ENCODE data around the gene CDH26.
A peak's percentile ranks its signal among the peaks of the same experiment; 100 is the strongest.

Gene CDH26

DNA sequence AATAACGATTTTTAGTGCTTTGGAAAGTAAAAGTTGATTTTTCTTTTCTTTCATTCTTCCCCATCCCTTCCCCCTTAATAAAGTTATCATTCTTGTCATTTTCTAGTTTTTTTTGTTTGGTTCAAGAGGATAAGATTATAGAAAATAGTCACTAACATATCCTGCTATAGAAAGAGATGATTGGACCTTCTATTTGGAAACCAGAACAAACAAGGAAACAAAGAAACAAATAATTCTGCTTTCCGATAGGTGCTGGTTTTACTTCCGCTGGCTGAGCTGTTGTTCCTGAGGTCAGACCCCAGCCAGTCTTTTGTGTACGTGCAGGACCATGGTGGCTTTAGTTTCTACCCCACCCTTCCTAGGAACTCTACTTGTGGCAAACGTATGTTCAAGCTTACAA lies at the start of gene CDH26:
Gene CDH26, plus strand, starts transcription at position 301 of the 400 bp plus-strand sequence. CDS start 304 bp downstream, outside the sequence.
- DNase-seq: no peak

DNA sequence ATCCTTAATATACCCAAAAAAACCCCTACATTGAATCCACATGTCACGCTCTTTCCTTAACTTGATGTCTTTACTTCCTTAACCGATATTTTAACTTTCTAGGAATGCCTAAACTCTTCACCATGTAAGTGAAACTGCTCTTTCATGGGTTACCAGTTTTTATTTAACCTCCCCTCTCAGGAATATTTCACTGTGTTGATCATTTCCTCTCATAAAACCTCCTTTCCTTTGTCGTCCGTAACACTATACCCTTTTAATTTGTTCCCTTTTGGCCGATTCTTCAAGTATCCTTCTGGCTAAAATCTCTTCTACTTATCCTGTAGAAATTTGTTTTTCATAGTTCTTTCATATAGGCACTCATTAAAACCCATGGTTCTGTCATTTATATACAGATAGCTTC lies 49.4 kb upstream of the CDH26 start:
- DNase-seq: no peak

DNA sequence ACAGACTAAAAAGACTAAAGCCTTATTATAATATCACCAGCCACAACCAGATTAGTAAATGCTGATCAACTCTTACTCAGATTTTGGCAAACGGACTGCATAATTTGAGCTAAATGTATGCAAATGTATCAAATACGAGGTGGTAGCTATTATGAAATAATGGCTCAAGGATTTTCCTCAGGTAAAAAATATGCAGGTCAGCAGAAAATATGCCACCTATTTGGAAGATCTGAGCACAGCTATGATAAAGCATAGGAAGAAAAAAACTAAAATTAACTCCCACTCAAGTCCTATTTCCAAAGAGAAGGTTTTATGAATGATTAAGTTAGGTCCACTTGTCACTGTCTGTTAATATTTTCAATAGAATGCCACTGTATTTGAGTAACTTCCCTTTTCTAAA lies 47.2 kb upstream of the CDH26 start:
- DNase-seq: no peak

DNA sequence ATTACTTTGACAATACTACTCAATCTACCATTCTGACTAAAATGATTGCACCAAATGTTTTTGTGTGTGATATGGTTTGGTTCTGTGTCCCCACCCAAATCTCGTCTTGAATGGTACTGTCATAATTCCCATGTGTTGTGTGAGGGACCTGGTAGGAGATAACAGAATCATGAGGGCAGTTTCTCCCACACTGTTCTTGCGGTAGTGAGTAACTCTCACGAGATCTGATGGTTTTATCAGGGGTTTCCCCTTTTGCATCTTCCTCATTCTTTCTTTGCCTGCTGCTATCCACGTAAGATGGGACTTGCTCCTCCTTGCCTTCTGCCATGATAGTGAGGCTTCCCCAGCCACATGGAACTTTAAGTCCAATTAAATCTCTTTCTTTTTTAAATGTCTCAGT lies 45.6 kb upstream of the CDH26 start:
- DNase-seq: no peak

DNA sequence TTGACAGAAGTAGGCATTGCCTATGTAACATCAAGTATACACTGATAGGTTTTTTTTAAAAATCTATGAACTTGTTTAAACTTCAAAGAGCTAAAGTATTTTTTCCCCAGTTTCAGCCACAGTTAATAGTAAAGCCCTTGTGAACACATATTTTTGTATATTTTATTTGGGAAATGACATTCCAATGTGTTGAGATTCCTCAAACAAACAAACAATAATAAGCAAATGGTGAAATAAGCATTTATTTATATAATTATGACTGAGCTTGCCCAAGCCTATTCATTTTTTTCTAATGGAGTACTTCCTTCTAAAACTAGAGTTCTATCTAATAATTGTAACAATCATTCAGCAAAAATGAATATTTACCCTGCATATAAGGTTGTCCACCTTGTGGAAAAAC lies 37.3 kb upstream of the CDH26 start:
- no peak for DNase-seq

DNA sequence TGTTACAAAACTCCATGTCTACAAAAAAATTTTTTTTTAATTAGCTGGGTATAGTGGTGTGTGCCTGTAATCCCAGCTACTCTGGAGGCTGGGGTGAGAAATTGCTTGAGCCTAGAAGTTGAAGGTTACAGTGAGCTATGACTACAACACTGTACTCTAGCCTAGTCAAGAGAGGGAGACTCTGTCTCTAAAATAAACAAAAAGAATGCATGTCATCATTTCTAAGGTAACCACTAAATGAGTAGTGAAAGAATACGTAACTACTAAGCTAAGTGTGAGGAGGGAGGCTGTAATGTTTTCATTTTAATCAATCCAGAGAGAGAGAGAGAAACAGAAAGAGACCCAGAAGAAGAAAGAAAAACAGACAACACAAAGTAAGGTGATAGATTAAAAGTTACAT lies 34.7 kb upstream of the CDH26 start:
- DNase-seq: no peak

DNA sequence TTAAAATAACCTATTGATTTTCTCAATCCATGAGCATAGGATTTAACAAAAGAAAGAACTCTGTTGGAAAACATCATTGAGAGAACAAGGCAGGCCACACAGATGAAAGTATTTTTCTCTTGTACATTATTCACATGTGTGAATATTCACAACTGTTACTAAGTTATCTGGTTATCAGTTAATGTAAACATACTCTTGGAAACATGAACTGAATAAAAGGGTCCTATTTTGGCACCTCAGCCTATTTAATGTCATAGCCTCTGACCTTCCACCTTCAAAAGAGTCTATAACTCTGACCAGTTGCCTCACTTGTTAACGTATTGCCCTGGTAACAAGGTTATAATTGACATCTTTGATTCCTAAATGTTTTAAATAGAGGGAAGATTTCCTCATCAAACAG lies 32.9 kb upstream of the CDH26 start:
- no peak for DNase-seq

DNA sequence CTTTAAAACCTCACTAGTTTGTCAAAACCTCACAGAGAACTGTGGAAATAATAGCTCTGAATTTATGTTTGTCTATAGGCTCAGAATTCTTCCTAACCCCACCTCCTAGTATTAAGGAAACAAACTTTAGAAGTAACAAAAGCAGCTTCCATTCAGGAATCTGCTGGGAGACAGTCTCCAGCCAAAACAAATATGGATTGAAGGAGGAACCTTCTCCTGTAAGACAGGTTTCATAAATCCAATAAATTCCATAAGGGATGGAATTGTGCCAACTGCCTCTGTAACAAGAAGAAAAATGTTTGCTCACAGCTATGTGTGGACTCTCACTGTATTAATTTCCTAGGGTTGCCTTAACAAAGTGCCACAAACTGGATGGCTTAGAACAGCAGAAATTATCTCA lies 32.3 kb upstream of the CDH26 start:
- DNase-seq: no peak

DNA sequence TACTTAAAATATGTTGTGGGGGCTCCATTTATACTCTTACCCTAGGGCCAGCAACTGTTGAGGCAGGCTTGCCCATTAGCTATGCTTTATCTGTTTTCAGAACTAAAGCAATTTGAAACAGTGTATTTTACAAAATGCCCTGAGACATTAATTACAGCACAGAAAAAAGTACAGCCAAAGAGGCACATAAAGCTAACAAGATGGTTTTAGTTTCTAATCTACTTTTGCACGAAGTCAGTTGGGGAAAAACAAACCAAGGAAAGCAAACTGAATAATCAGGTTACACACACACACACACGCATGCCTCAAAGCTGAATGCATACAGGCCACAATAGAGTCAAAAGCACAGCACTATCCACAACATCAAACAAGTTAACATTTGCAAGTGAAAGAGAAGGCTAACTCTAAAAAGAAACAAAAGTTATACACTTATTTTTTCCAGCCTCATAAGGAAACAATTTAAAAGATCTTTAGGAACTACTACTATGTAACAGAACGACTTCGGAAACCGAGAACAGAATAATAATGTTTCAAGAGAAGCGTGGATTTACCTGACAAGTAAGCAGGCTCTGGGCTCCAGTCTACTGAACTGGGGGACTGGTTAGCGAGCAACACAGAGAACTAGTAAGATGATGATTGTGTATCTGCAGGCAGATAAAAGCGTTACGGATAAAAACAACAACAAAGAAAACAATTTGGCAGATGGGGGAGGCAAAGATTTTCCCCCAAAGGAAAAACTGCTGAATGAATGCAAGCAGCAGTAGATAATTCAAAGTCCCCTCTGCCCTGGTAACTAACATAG lies 26.5 kb upstream of the CDH26 start:
- no peak for DNase-seq

DNA sequence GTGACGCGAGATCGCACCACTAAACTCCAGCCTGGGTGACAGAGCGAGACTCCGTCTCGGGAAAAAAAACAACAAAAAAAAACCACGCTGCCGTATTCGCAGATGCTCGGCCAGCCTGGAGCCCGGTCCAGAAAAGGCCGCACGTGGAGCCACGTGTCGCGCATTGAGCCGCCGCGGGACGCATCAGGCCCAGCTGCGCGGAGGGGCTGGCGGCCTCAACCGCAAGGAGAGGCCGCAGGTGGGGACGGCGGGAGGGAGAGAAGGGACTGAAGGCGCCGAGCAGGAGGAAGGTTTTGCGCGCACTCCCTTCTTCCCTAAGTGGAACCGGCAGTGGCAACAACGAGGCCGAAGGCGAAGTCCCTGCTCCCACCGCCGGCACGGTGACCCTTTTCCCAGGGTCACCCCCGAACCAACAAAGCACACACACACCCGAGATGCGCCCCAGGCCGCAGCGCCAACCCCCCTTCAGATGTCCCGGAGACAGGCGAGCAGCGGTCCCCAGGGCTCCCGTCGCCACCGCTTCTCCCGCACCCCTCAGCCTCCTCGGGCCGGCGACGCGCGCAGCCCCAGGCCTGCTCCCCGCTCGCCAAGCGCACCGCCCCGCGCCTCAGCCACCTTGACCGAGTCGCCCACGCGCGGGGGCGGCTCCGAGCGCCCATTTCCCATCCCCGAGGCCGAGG lies 25.5 kb upstream of the CDH26 start:
- DNase-seq: no peak

DNA sequence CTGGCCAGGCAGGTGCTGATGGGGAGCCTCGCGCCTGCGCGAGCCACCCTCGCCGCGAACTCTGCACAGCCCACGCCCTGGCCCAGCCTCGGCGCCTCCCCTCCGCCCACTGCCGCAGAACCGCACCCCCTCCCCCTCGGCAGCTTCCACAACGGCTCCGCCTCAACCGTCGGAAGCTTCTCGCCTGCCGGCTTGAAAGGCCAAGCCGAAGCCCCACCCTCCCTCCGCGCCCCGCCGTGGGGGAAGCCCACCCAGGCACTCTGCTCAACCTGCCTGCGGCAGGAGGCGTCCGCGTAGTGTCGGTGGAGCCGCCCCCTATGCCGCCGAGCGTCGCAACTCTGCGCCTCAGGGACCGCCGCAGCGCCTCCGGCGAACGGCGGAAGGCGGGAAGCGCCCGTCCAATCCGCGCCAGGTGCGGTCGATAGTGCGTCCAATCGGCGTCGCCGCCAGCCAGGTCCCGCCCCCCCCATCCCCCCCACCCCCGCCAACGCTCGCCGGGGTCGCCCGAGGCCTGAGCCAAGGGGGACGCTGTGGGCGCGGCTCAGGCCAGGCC lies 24.9 kb upstream of the CDH26 start, which contains the start of gene SYCP2:
Gene SYCP2, minus strand, starts transcription at position 342 of the 553 bp plus-strand sequence. CDS start 11,224 bp downstream, outside the sequence.
- no peak for DNase-seq

DNA sequence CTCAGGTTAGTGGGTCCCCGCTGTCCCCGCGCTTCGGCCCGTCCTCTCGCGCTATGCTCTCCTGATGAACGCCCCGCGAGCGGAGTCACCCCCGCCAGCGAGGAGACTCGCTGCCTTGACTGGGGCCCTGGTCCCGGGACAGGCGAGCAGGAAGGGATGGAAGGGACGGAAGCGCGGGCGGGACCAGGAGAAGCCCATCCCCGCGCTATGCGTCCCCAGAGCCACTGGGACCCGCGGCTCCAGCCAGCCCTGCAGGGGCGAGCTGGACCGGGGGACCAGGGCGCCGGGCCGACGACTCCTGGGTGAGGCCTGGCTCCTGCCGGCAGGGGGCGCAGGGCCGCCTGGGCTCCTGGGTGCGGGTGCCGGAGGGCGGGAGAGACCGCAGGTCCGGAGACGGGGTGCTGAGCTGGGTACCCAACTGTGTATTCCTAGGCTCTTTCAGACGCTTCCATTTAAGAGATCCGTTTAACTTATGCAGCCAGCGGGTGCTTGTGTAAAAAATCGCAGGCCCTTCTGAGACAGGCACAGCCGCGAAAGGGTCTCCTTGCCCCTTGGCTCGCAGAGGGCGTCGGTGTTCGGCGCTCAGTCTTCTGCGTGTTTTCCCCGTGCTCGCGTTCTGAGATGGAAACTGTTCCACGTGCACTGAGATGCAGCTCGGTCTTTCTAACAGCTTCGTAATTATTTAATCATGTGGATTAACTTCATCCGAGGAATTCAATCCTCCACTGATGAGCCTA lies 24.2 kb upstream of the CDH26 start:
- peak; percentile 60 for DNase-seq

DNA sequence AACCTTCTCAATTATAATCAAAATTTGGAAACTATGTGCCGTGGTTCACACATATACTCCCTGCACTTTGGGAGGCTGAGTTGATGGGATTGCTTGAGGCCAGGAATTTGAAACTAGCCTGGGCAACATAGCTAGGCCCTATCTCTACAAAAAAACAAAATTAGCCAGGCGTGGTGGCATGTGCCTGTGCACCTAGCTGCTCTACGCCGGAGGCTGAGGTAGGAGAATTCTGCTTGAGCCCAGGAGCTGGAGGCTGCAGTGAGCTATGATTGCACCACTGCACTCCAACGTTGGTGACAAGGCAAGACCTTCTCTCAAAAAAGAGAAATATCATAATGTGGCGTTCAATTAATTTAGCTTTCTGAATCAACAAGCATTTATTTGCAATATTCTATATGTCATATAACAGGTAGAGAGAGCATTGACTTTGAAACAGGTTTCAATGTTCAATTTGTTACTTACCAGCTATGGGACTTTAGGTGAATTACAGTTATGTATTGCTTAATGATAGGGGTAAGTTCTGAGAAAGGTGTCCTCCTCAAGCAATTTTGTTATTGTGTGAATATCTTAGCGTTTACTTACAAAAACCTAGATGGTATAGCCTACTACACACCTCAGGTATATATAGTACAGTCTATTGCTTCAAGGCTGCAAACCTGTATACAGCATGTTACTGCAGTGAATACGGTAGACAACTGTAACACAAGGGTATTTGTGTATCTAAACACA lies 22.6 kb upstream of the CDH26 start:
- no peak for DNase-seq

DNA sequence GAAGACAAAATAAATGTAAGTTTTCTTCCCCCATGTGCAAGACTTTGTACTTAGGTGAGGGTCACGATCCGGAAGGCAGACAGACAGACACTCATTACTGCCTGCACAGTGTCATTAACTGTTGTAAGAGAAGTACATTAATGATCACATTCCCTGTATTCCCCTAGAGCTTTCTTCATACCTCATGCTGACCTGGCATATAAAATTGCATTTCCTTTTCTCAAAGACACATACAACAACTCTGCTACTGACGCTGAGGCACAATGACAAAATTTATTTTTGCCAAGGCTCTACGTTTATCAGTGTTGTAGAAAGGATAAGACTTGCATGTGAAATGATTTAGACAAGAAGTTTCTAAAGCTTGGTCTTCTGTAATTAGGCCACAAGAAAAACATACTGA lies 21.8 kb upstream of the CDH26 start:
- DNase-seq: no peak

DNA sequence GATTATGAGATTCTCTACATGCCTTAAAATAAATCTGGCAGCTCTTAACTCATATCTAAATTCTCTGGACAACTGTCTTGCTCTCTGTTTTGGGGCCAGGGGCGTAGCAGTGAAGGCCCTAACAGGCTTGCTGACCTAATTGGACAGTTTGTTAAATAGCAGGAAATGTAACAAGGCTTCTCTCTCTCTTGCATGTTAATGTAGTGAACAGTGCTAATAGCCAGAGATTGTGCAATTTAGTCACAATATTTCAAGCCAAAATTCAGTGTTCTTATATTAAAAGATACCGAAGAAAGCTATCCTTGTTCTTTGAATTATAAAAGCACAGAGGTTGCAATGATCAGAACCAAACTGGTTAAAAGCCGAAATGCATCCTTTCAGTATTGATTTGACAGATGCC lies 21.1 kb upstream of the CDH26 start:
- no peak for DNase-seq

DNA sequence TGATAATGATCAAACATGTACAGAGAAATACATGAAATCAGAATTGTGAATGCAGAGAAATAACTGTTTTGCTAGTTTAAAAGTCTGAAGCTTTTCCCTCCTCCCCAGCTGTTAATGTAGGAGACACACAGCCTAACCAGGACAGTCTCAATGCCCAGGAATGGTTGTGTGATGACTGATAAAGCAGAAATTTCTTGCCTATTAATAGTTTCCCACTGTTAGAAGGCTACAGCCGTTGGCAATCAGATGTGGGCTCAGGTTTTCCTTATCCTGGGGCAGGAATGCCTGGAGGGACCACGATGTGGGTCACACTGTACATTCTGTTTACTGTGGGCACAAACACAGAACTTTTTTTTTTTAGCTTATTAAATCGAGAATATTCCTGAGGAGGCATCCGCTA lies 20.0 kb upstream of the CDH26 start:
- DNase-seq: no peak

DNA sequence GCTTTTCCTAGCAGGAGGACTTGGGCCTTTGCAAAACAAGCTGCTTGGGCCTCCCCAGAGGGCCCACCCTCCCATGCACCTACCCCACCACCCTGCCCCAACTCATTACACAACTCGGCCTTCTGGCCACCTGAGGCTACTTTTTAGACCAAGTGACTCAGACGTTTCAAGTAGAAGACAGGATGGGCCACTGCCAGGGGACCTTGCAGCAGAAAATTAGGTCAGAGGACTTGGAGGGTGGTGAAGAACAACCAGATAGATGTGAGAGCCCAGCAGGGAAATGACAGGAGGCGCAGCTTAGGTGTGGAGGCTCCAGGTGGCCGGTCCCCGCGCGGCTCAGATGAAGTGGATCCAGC lies 19.5 kb upstream of the CDH26 start:
- no peak for DNase-seq

DNA sequence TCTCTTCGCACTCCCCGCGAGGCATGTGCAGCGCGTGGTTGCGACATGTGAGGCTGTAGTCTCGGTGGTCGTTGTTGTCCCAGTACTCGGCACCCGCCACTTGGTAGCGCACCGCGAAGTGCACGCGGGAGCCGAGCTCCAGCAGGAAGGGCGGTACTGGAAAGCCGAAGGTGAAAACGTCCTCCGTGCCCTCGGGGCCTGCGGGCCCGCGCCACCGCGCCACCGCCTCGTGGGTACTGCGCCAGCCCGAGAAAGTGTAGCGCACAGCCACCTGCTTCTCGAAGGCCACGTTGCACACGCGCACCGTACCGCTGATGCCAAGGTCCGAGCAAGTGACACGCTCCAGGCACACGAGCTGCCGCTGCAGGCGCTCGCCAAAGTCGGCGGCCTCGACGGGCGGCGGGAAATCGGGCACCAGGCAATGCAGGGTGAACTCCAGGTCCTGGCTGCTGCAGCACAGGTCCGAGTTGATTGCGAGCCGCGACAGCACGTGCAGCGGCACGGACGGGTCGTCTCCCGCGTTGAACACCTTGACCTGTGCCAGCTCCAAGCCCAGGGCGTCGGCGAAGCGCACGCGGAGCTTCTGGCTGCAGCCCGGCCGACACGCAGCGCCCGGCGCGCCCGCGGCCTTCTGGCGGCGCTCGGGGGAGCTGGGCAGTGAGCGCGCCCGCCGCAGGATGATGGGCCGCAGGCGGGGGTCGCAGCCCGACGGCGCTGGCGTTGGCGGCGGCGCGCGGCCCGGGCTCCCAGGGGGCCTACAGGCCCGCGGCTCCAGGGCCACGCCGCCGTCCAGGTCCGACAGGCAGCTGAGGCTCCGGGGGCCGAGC lies 19.0 kb upstream of the CDH26 start:
- peak; percentile 32 for DNase-seq

DNA sequence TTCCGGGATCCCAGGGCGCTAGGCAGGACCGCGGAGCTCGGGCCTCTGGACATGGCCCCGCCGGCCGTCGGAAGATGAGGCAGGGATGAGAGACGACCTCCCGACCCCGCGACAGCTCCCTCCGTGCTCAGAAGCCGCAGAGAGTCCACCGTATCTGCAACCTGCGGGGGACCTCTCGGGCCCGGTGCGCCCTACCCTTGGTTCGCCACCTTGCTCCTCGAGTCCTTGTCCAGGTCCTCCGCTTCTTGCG lies 18.4 kb upstream of the CDH26 start:
- DNase-seq: no peak

DNA sequence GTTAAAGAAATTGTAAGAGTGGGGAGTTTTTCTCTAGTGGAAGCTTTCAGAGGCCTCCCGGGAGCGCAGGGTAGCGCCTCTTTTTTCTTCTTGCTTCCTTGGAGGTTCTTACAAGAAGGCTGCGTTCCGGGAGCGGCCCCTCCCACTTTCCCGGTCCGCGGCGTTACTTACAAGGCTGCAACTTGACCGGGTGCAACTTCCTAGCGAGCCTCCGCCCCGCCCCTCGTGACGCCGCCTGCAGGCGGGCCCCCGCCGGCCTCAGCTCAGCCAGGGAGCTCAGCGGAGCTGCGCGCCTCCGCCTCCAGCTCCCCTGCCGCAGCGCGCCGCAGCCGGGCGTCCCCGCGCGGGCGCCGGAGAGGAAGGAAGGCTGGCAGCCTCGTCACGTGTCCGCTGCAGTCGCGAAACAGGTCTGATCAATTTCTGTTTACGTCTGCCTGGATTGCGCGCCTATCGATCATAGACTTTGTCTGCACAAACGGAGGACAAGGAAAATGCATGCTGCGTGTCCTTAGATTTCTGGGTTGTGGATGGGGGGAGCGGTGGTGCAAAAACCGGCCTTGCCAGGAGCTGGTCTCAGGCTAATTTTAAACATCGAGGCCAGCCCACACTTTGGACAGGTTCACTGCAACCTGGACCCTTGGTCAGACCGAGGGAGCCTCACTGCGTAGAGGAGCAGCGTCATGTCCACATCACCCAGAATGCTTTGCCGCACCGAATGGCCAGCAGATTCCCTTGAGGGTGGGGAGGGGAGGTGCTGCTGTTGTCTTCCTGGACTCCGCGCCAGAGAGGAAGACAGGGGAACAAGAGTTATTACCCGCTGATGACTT lies 17.9 kb upstream of the CDH26 start, which contains the start of the genes FAM217B and PPP1R3D:
Gene FAM217B, plus strand, starts transcription at position 261 of the 827 bp plus-strand sequence. CDS start 3,555 bp downstream, outside the sequence.
Gene PPP1R3D, minus strand, starts transcription at position 177 of the 827 bp plus-strand sequence. CDS start 374 bp downstream, outside the sequence.
- DNase-seq: peak; percentile 93

DNA sequence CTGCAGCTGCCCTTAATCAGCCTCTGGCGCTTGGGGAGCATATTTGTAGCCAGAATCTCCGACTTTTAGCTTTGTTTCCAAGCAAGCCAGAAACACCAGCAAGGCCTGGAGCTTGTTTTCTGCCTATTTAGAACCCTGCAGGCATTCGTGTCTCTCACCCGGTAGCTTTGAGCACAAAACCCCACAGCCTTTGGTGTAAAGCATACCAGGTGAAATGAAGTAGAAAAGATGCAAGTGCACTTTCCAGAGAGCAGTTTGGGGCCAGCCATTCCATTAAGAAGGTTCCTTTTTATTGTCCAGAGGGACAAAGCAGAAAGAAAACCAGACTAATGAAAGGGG lies 17.3 kb upstream of the CDH26 start:
- DNase-seq: no peak
